Ovary (tissue), 9 donors: ENCODE measurements around the gene OBSCN. TPM values are rescaled to one million over a fixed set of nuclear protein-coding genes. Genes with fewer than 3 reads are reported as not detected.

ENCODE experiments used
- DNase-seq, 5 donors: peaks; one replicate each; pipeline ENCODE4 v3.0.0-alpha.2; 2019 to 2020
- H3K27ac ChIP-seq, 2 donors: fragments of 200-600 bp; one replicate each; pipeline versions ENCODE4 v1.5.1 to v1.8.0; 2019 to 2022
- H3K27me3 ChIP-seq: fragments of 200-600 bp; one replicate; pipeline ENCODE4 v1.8.0; 2022
- H3K36me3 ChIP-seq: fragments of 200-600 bp; sonication (generic); one replicate; pipeline ENCODE4 v1.5.1; 2019
- H3K4me1 ChIP-seq: one replicate; pipeline ENCODE4 v1.8.1; 2013; ENCODE audit warnings: mild to moderate bottlenecking, moderate library complexity; ENCODE audit not compliant: insufficient read depth
- H3K4me3 ChIP-seq: fragments of 200-600 bp; sonication (generic); one replicate; pipeline ENCODE4 v1.5.1; 2017
- H3K9me3 ChIP-seq, 2 donors: fragments of 200-600 bp in 1 of 2; sonication (generic) in 1 of 2; one replicate each; pipeline versions ENCODE4 v1.5.1 to v1.8.1; 2013 to 2019; ENCODE audit warnings: mild to moderate bottlenecking in 1 of 2, moderate library complexity in 1 of 2
- EP300 ChIP-seq: sonication (generic); formaldehyde crosslinking; IDR thresholded peaks from one replicate; pipeline ENCODE4 v1.6.1; 2017; ENCODE audit warnings: antibody characterized with exemption
- POLR2A ChIP-seq: fragments of 450-650 bp; IDR thresholded peaks from one replicate; pipeline ENCODE4 v1.6.1; 2017; ENCODE audit warnings: antibody characterized with exemption, mild to moderate bottlenecking, moderate library complexity
- WGBS, 3 donors: extraction: QIAGEN DNeasy Blood & Tissue Kit in 1 of 3; methylation state at CpG; one replicate each; pipeline versions ENCODE4 v1.1.5 to v1.1.7; 2013 to 2017; 5-methylcytosine and 5-hydroxymethylcytosine counted together
- intact Hi-C, 4 donors: fragments of 100-400 bp; cut with DNase I; formaldehyde crosslinking; loops; one replicate each; pipeline versions ENCODE4 v1.11.0 to v1.15.1; 2022 to 2023
- polyA plus RNA-seq, 2 donors: library from polyadenylated mRNA; stranded (reverse); fragments of 200-250 nt in 1 of 2; fragments of 350-450 nt in 1 of 2; fragmentation: Illumina TruSeq in 1 of 2; extraction: RNeasy Lipid Tissue Mini Kit (QIAGEN cat#74804) in 1 of 2; gene quantifications; one replicate each; pipeline ENCODE4 v1.2.3, GENCODE V29; 2013 to 2014
- total RNA-seq, 7 donors: library from RNA; depleted of rRNA in 2 of 7; stranded (reverse); fragments of >200 nt in 2 of 7; fragmentation: NEBNext Ultra II Directional in 3 of 7; extraction: Animal tissue kit (Norgen Biotek cat#: 25700) in 3 of 7; gene quantifications; one replicate each; pipeline versions ENCODE4 v1.1.0 to v1.2.4, GENCODE V29; 2016 to 2023
- TF ChIP-seq, protein P1 (sequence below), 3 donors: fragments of 450-650 bp in 2 of 3; fragments of 200-600 bp in 1 of 3; IDR thresholded peaks; one replicate each; pipeline versions ENCODE4 v1.5.1 to v1.8.0; 2016 to 2022; ENCODE audit warnings: antibody characterized with exemption in 3 of 3, mild to moderate bottlenecking in 1 of 3
- donor health status: DM: no; HTN: no; CAD: no; lungs with moderate emphysema.
- donor health status: DM: no; HTN: no; CAD: no.
- donor health status: Bipolar disorder and iron deficiency.
- donor health status: DM: yes; HTN: yes; CAD: no.
- donor health status: DM: no; HTN: no; CAD: no.
- donor health status: DM: yes; HTN: yes; CAD: no.

The OBSCN gene
- total and polyA plus RNA-seq, 9 donors, result 3.5 to 37.1 (median 29.0) TPM

DNA sequence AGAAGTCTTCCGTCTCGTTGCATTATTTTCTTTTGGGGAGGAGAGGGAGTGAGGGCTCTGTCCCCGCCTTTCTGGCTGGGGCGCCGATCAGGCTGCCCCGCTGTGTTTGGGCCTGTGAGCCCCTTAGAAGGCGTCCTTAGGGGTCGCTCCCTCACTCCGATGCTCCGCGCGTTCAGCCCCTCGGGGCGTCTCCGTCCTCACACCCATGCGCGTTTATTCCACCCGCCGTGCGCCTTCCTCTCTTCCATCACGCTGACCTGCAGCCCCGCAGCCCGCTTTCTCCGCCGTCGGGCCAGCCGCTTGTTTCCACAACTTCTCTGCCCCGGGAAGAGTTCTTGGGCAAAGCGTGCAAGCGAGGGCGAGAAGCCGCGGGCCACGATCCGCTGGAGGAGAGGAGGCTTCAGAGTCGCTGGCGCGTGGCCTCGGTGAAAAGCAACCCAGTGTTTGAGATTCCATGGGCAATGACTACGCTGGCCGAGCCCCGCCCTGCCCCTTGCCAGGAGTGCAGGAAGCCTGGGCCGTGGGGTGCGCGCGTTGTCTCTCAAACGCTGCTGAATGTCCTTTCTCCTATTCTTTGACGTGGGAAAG is 171.1 kb downstream of the OBSCN start:
- Histone ChIP-seq H3K36me3 (no peaks in the 10 kb centered on the region), H3K9me3 (no peaks in the 10 kb centered on the region), H3K27me3 (no peaks in the 10 kb centered on the region), H3K4me1 (peaks cover 14% of the 10 kb centered on the region), H3K4me3 (peak overlapping the region; percentile 26), H3K27ac (peak overlapping the region; percentile 54 to 62)
- WGBS, 3 donors, result 3 to 8% (median 5%) methylated on average over 46 to 48 of the region's 48 CpGs
- peak in 3 of 5 donors; percentile 34 to 59 (median 50) for DNase-seq
- TF ChIP-seq, protein P1, sequence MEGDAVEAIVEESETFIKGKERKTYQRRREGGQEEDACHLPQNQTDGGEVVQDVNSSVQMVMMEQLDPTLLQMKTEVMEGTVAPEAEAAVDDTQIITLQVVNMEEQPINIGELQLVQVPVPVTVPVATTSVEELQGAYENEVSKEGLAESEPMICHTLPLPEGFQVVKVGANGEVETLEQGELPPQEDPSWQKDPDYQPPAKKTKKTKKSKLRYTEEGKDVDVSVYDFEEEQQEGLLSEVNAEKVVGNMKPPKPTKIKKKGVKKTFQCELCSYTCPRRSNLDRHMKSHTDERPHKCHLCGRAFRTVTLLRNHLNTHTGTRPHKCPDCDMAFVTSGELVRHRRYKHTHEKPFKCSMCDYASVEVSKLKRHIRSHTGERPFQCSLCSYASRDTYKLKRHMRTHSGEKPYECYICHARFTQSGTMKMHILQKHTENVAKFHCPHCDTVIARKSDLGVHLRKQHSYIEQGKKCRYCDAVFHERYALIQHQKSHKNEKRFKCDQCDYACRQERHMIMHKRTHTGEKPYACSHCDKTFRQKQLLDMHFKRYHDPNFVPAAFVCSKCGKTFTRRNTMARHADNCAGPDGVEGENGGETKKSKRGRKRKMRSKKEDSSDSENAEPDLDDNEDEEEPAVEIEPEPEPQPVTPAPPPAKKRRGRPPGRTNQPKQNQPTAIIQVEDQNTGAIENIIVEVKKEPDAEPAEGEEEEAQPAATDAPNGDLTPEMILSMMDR (IDR thresholded peaks at IDR 0.05), result peak in 1 of 3 donors; percentile 4
- TF ChIP-seq POLR2A, result no peak
- intact Hi-C loops, result loop anchor here in 1 of 4 donors (10.0 kb wide), 1 partner anchor 76 kb away; a partner anchor contains a TSS

DNA sequence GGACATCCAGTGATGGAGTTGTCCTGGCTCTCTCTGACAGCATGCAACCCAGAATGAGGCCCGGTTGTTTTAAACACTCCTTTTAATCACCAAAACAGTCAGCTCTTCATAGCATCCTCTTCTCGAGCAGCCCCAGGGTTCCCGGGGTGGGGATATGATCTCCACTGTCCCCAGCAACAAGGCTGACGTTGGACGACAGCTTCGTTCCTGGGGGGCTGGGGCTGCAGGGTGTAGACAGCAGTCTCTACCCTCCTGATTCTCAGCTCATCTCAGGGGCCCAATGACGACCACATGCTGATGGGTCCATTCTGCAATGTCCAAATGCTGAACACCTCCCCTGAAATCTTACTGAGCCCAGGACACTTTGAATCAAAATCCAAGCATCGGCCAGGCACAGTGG is 171.8 kb downstream of the OBSCN start:
- H3K4me1 ChIP-seq, result peaks cover 11% of the 10 kb centered on the region
- no peaks in the 10 kb centered on the region for H3K9me3 ChIP-seq
- WGBS, 3 donors, result 73 to 78% (median 77%) methylated on average over 8 of the region's 8 CpGs
- no peak overlapping the region for H3K27ac ChIP-seq
- intact Hi-C loops, result loop anchor here in 1 of 4 donors (10.0 kb wide), 1 partner anchor 75 kb away; a partner anchor contains a TSS
- no peak overlapping the region for H3K4me3 ChIP-seq
- peak in 2 of 5 donors; percentile 9 to 28 for DNase-seq
- H3K36me3 ChIP-seq, result no peaks in the 10 kb centered on the region
- TF ChIP-seq, protein P1 (IDR thresholded peaks at IDR 0.05), result no peak
- TF ChIP-seq POLR2A (no peak), EP300 (no peak)
- H3K27me3 ChIP-seq, result no peaks in the 10 kb centered on the region

DNA sequence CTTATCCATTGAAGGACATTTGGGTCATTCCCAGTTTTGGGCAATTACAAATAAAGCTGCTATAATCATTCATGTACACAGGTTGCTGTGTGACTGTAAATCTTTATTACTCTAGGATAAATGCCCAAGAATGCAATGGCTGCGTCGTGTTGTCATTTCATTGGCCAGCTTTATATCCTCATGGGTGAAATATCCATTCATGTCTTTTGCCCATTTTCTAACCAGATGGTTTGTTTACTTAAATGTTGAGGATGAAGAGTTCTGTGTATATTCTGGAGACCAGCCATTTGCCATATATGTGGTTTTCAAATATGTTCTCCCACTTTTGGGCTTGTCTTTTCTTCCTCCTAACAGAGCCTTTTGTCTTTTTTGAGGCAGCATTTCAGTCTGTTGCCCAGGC is 173.5 kb downstream of the OBSCN start:
- TF ChIP-seq POLR2A, result no peak
- TF ChIP-seq EP300, result no peak
- WGBS, 3 donors, result 82 to 89% (median 87%) methylated on average over 2 of the region's 2 CpGs

DNA sequence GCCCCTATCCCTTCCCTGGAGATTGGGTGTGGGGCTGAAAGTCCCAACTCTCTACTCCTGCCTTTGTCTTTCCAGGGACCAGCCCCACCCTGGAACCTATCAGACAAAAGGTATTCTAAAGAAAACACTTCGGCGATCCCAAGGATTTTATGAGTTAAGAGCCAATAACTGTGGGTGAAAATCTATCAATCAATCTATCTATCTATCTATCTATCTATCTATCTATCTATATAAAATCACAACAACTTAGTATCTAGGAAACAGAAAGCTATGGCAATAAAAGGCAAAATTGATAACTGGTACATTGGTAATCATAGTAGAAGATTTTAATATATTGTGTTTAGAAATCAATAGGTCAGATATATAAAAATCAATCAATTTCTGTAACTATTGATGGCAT is 175.9 kb downstream of the OBSCN start:
- no peaks in the 10 kb centered on the region for H3K36me3 ChIP-seq
- no peak overlapping the region for H3K4me3 ChIP-seq
- H3K9me3 ChIP-seq, result no peaks in the 10 kb centered on the region
- no peak for DNase-seq
- WGBS, 3 donors, result 64 to 93% (median 91%) methylated on average over 2 of the region's 2 CpGs
- TF ChIP-seq POLR2A (no peak), EP300 (no peak)
- TF ChIP-seq, protein P1 (IDR thresholded peaks at IDR 0.05), result no peak
- no peak overlapping the region for H3K27ac ChIP-seq
- intact Hi-C loops, result no loop called here
- H3K27me3 ChIP-seq, result no peaks in the 10 kb centered on the region
- peaks cover 5% of the 10 kb centered on the region for H3K4me1 ChIP-seq

More for the DNA sequence above, 173.5 kb downstream of the OBSCN start:
- Histone ChIP-seq H3K4me3 (no peak overlapping the region), H3K27ac (no peak overlapping the region), H3K36me3 (no peaks in the 10 kb centered on the region), H3K27me3 (no peaks in the 10 kb centered on the region), H3K9me3 (no peaks in the 10 kb centered on the region), H3K4me1 (peaks cover 5% of the 10 kb centered on the region)
- no peak for DNase-seq
- intact Hi-C loops, result no loop called here

DNA sequence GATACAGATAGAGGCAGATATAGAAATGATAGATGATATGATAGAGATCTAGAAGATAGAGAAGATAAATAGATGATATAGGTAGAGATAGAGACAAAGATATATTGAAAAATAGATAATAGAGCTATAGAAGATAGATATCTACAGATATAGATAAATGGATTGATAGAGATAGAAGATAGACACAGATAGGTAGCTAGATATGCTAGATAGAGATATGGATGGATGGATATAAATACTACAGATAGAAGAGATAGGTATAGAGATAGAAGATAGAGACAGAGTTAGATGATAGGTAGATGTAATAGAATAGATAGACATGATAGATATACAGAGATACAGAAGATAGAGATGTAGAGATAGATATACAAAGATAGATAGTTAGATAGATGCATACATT is 177.4 kb downstream of the OBSCN start:
- DNase-seq, result no peak
- H3K27ac ChIP-seq, result no peak overlapping the region
- H3K9me3 ChIP-seq, result no peaks in the 10 kb centered on the region
- no peak overlapping the region for H3K4me3 ChIP-seq
- no peaks in the 10 kb centered on the region for H3K4me1 ChIP-seq
- no peaks in the 10 kb centered on the region for H3K27me3 ChIP-seq
- intact Hi-C loops, result loop anchor here in 1 of 4 donors (5.0 kb wide), 1 partner anchor 367 kb away; no protein-coding TSS in a partner anchor
- H3K36me3 ChIP-seq, result no peaks in the 10 kb centered on the region
- TF ChIP-seq, protein P1 (IDR thresholded peaks at IDR 0.05), result no peak
- TF ChIP-seq EP300 (no peak), POLR2A (no peak)
